ENCODE data around the gene OSBPL6.
"Not testable (repeated sequence)": the region's sequence is repeated elsewhere in the genome, so short reads cannot be mapped to it uniquely, and the experiment has no call there.

The OSBPL6 gene

DNA sequence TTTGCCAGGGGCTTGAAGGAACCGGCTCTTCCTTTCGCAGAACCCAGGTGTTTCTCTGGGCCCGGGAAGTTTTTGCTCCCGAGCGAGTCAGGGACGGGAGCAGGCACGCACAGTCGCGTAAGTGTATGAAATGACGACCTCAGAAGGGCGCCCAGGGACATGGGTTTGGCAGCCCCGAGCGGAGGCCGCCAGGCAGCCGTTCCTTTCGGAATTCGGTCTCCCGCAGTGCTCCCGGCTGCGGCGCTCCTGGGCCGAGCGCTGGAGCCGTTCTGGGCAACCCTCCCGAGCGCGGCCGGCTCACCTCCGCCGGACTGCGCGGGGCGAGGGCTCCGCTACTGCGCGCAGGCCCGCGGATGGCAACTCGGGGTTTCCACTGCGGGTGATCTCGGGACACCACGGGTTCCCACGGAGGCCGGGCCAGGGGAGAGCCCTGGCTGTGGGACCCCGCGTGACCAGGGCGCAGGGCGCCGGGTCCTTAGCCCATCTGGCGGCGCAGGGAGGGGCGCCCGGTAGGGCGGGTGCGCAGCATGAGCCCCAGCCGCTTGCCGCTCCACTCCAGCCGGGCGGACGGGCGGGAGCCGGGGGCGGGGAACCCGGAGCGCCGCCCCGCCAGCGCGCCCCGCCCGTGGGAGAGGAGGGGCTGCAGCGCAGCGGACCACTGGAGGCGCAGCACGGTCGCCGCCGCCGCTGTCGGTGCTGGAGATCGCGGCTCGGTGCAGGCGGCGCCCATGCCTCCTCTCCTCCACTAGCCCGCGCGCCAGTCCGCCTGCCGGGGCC lies at the start of gene OSBPL6:
Gene OSBPL6 (plus strand): TSS at position 690 of the 777 bp plus-strand sequence. CDS start 111,673 bp downstream, outside the sequence.
- peak; percentile 52 for DNase-seq (ENCODE audit: low read depth)

GRCh38 chr2:178152033-178152432 lies 42.3 kb upstream of the OSBPL6 start:
- no peak for DNase-seq (ENCODE audit: low read depth)

DNA sequence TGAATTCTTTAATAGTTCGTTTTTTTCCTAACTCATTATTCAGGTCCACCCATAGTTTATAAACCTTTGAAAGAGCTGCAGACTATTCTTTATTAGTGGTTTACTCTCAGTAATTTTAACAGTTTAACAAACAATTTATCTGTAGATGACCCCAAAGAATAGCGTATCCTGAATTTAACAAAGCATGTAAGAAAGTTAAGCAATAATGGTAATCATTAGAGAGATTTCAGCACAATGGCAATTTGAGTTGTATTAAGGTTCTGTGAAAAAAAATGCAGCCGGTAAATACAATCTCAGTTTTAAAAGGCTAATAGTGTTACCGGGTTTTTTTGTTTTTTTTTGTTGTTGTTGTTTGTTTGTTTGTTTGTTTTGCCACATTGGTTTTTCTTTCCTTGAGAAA lies 41.8 kb upstream of the OSBPL6 start:
- no peak for DNase-seq (ENCODE audit: low read depth)

GRCh38 chr2:178152977-178153376 lies 41.3 kb upstream of the OSBPL6 start:
- DNase-seq (ENCODE audit: low read depth), result no peak

GRCh38 chr2:178153878-178154277 lies 40.4 kb upstream of the OSBPL6 start:
- DNase-seq (ENCODE audit: low read depth), result not testable (repeated sequence)

GRCh38 chr2:178155524-178155923 lies 38.8 kb upstream of the OSBPL6 start:
- DNase-seq (ENCODE audit: low read depth), result no peak

GRCh38 chr2:178157574-178157973 lies 36.7 kb upstream of the OSBPL6 start:
- no peak for DNase-seq (ENCODE audit: low read depth)

DNA sequence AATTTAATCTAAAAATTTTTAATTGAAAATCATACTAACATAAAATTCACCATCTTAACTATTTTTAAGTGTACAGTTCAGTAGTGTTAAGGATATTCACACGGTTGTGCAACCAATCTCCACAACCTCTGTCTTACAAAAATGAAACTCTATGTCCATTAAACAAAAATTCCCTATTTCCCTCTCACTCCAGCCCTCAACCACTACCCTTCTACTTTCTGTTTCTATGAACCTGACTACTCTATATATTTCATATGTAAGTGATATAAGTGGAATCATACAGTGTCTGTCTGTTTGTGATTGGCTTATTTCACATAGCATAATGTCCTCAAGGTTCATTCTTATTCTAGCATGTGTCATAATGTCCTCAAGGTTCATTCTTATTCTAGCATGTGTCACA lies 34.3 kb upstream of the OSBPL6 start:
- no peak for DNase-seq (ENCODE audit: low read depth)

GRCh38 chr2:178160601-178161000 lies 33.7 kb upstream of the OSBPL6 start:
- no peak for DNase-seq (ENCODE audit: low read depth)

GRCh38 chr2:178163395-178163794 lies 30.9 kb upstream of the OSBPL6 start:
- no peak for DNase-seq (ENCODE audit: low read depth)

DNA sequence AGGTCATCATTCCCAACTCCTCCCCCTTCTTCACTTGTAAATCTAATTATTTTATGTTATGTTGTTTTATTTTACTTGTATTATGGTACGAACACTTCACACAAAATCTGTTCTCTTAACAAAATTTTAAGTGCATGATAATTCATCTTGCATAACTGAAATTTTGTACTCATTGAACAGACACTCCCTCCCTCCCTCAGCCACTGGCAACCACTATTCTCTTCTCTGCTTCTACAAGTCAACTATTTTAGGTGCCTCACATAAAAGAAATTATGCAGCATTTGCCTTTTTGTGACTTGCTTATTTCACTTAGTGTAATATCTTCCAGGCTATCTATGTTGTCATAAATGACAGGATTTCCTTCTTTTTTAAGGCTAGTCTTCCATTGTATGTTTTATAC lies 30.4 kb upstream of the OSBPL6 start:
- no peak for DNase-seq (ENCODE audit: low read depth)

- DNase-seq (ENCODE audit: low read depth), result no peak
These were observed 20.7 kb upstream of the OSBPL6 start for GRCh38 chr2:178173657-178174056.

GRCh38 chr2:178177066-178177679 lies 17.1 kb upstream of the OSBPL6 start:
- DNase-seq (ENCODE audit: low read depth), result no peak

DNA sequence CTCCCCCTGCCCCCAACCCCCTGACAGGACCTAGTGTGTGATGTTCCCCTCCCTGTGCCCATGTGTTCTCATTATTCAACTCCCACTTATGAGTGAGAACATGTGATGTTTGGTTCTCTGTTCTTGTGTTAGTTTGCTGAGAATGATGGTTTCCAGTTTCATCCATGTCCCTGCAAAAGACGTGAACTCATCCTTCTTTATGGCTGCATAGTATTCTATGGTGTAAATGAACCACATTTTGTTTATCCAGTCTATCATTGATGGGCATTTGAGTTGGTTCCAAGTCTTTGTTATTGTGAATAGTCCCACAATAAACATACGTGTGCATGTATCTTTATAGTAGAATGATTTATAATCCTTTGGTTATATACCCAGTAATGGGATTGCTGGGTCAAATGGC lies 13.7 kb upstream of the OSBPL6 start:
- DNase-seq (ENCODE audit: low read depth), result not testable (repeated sequence)

GRCh38 chr2:178187861-178188260 lies 6.5 kb upstream of the OSBPL6 start:
- DNase-seq (ENCODE audit: low read depth), result no peak

GRCh38 chr2:178188466-178188865 lies 5.8 kb upstream of the OSBPL6 start:
- DNase-seq (ENCODE audit: low read depth), result no peak

- no peak for DNase-seq (ENCODE audit: low read depth)
These were observed 3.3 kb upstream of the OSBPL6 start for GRCh38 chr2:178191004-178191508.

DNA sequence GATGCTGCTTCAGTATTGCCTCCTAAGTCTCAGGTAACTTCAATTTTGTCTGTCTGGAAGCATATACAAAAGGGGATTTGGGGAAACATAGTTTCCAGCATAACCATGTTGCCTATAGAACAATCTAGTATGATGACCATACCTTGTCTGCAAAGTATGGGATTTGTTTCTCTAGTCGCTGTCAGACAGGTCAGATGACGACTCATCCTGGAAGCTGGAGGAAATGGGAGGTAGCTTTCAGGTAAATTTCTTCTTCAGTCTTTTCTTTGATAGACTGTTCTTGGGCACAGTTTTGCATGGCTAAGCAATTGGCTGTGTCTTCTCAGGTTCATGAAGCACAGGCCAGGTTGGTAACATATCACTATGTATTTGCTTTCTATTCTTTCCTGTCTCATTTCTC lies 2.8 kb upstream of the OSBPL6 start:
- no peak for DNase-seq (ENCODE audit: low read depth)

DNA sequence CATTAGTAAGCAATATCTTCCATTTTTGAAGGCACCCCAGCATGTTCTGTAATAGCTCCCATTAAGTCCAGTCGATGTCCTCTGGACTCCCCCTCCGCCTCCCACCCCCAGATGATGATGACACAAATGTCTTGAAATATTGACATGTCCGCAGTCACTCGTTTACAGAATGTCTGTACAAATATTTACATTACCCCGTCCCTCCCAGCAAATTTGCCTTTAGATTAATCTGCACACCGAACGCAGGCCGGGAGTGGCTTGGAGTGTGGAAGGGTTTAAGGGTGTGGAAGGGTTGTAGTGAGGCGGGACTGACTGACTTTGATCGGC lies 853 bp upstream of the OSBPL6 start:
- DNase-seq (ENCODE audit: low read depth), result no peak

- no peak for DNase-seq (ENCODE audit: low read depth)
These were observed 483 bp downstream of the OSBPL6 start for GRCh38 chr2:178194600-178195389.

GRCh38 chr2:178195390-178196166 lies 1.3 kb downstream of the OSBPL6 start:
- DNase-seq (ENCODE audit: low read depth), result no peak

DNA sequence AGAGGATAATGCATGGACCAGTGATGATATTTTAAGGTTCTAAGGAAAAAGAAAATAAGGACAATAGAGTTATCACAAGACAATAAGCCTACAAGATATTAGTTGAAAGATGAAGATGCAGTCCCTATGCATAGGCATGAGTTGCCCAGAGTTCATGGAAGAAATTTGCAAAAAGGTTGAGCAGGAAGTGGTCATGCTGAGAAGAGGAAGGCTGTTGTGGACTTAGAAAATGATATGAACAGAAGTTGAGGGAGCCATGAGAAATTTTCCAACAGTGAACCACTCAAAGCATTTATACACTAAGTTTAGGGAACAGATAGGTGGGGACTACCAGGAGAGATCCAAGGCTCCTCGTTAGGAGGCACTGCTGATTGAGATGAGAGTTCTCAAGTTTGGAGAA lies 3.5 kb downstream of the OSBPL6 start:
- no peak for DNase-seq (ENCODE audit: low read depth)

Data from stimulated activated CD8-positive, alpha-beta memory T cell treated with anti-CD3 and anti-CD28 coated beads, Interleukin-4, amount 100 ng/mL, for 24 hours (primary cell).